WTC11 (cell line): Measurements from ENCODE around the gene L1CAM. TPM values are rescaled to one million over a fixed set of nuclear protein-coding genes. Genes with fewer than 3 reads are reported as not detected.

ENCODE experiments used
- ATAC-seq: fragments of 200-7000 bp; cut with Tn5 transposase; 2 replicates; pipeline ENCODE4 v1.10.0; 2021; ENCODE audit warnings: mild to moderate bottlenecking, moderate library complexity
- CTCF ChIA-PET: fragments of 300-600 bp; sonication (Branson Sonifier 250); formaldehyde crosslinking; loops from one replicate; lab custom pipeline; 2021; ENCODE audit warnings: antibody characterized with exemption; lab: Charles Lee
- POLR2A ChIA-PET: fragments of 350-600 bp; sonication (Branson Sonifier 250); formaldehyde crosslinking; loops from one replicate; lab custom pipeline; 2021; ENCODE audit warnings: antibody characterized with exemption; lab: Charles Lee
- DNase-seq: peaks from one replicate; pipeline ENCODE4 v3.0.0; 2021; ENCODE audit warnings: low spot score
- H3K27ac Mint-ChIP-seq: 2 replicates; pipeline ENCODE4 v1.8.0; 2021; ENCODE audit warnings: mixed read lengths
- H3K27me3 Mint-ChIP-seq: 2 replicates; pipeline ENCODE4 v1.8.0; 2021; ENCODE audit warnings: low read depth, mild to moderate bottlenecking, moderate library complexity, mixed read lengths
- H3K36me3 Mint-ChIP-seq: 2 replicates; pipeline ENCODE4 v1.8.0; 2021; ENCODE audit warnings: mixed read lengths
- H3K4me1 Mint-ChIP-seq: 2 replicates; pipeline ENCODE4 v1.8.0; 2022; ENCODE audit warnings: mixed read lengths
- H3K4me3 Mint-ChIP-seq: 2 replicates; pipeline ENCODE4 v1.8.0; 2021; ENCODE audit warnings: mild to moderate bottlenecking, moderate library complexity, mixed read lengths
- H3K9me3 Mint-ChIP-seq: 2 replicates; pipeline ENCODE4 v1.8.0; 2021; ENCODE audit warnings: mixed read lengths
- CDX4 ChIP-seq: fragments of 250-450 bp; sonication (Bioruptor Pico); IDR thresholded peaks from 2 replicates; pipeline ENCODE4 v1.9.0; 2021; ENCODE audit warnings: moderate library complexity, mild to moderate bottlenecking, inconsistent platforms, borderline replicate concordance
- CREB1 ChIP-seq: sonication (generic); formaldehyde crosslinking; IDR thresholded peaks from 2 replicates; pipeline ENCODE4 v1.8.0; 2023; ENCODE audit warnings: mild to moderate bottlenecking, missing genetic modification reagents
- CREM ChIP-seq: sonication (generic); formaldehyde crosslinking; IDR thresholded peaks from 2 replicates; pipeline ENCODE4 v1.8.1; 2022; ENCODE audit warnings: mild to moderate bottlenecking, missing genetic modification reagents, moderate library complexity
- ELF4 ChIP-seq: sonication (generic); formaldehyde crosslinking; IDR thresholded peaks from 2 replicates; pipeline ENCODE4 v1.8.1; 2022; ENCODE audit warnings: low read depth, mild to moderate bottlenecking, moderate library complexity, missing genetic modification reagents
- EMX1 ChIP-seq: fragments of 250-450 bp; sonication (Bioruptor Pico); IDR thresholded peaks from 2 replicates; pipeline ENCODE4 v1.8.0; 2021; ENCODE audit warnings: mild to moderate bottlenecking
- GRHL2 ChIP-seq: fragments of 250-450 bp; sonication (Bioruptor Pico); IDR thresholded peaks from 2 replicates; pipeline ENCODE4 v1.8.0; 2022; ENCODE audit warnings: mild to moderate bottlenecking, moderate library complexity; ENCODE audit not compliant: insufficient replicate concordance, severe bottlenecking
- HMGXB4 ChIP-seq: sonication (generic); formaldehyde crosslinking; IDR thresholded peaks from 2 replicates; pipeline ENCODE4 v1.8.1; 2023; ENCODE audit warnings: mild to moderate bottlenecking, moderate library complexity, missing genetic modification reagents
- KAT7 ChIP-seq: sonication (generic); formaldehyde crosslinking; IDR thresholded peaks from 2 replicates; pipeline ENCODE4 v1.8.1; 2023; ENCODE audit warnings: missing genetic modification reagents, mild to moderate bottlenecking, borderline replicate concordance
- PRRX2 ChIP-seq: fragments of 250-450 bp; sonication (Bioruptor Pico); IDR thresholded peaks from 2 replicates; pipeline ENCODE4 v1.8.0; 2021; ENCODE audit warnings: mild to moderate bottlenecking
- TEAD1 ChIP-seq: sonication (generic); formaldehyde crosslinking; IDR thresholded peaks from 2 replicates; pipeline ENCODE4 v1.8.0; 2022; ENCODE audit warnings: mild to moderate bottlenecking, missing genetic modification reagents
- ZNF138 ChIP-seq: sonication (generic); formaldehyde crosslinking; conservative IDR thresholded peaks from 2 replicates; pipeline ENCODE4 v1.8.1; 2022; ENCODE audit warnings: mild to moderate bottlenecking, moderate library complexity, missing genetic modification reagents
- ZNF396 ChIP-seq: fragments of 250-450 bp; sonication (Bioruptor Pico); IDR thresholded peaks from 2 replicates; pipeline ENCODE4 v1.8.0; 2021; ENCODE audit warnings: mild to moderate bottlenecking, moderate library complexity, borderline replicate concordance
- ZNF423 ChIP-seq: fragments of 250-450 bp; sonication (Bioruptor Pico); IDR thresholded peaks from 2 replicates; pipeline ENCODE4 v2.1.2; 2022; ENCODE audit warnings: mild to moderate bottlenecking, moderate library complexity
- ZNF532 ChIP-seq: fragments of 250-450 bp; sonication (Bioruptor Pico); IDR thresholded peaks from 2 replicates; pipeline ENCODE4 v1.9.0; 2021; ENCODE audit warnings: mild to moderate bottlenecking, borderline replicate concordance
- total RNA-seq: library from RNA; stranded (reverse); gene quantifications from 3 replicates; pipeline ENCODE4 v1.2.3, GENCODE V29; 2021
- TF ChIP-seq, protein P1 (sequence below): sonication (generic); formaldehyde crosslinking; IDR thresholded peaks from 2 replicates; pipeline ENCODE4 v1.8.0; 2022; ENCODE audit warnings: missing genetic modification reagents
- TF ChIP-seq, protein P2 (sequence below): fragments of 250-450 bp; sonication (Bioruptor Pico); IDR thresholded peaks from 2 replicates; pipeline ENCODE4 v2.1.2; 2022; ENCODE audit warnings: mild to moderate bottlenecking, moderate library complexity
- TF ChIP-seq, protein P3 (sequence below): sonication (generic); formaldehyde crosslinking; IDR thresholded peaks from 2 replicates; pipeline ENCODE4 v1.8.1; 2023; ENCODE audit warnings: mild to moderate bottlenecking, missing genetic modification reagents
- TF ChIP-seq, protein P4 (sequence below): sonication (generic); formaldehyde crosslinking; IDR thresholded peaks from 2 replicates; pipeline ENCODE4 v1.8.0; 2022; ENCODE audit warnings: mild to moderate bottlenecking, missing genetic modification reagents

Gene L1CAM
- total RNA-seq, 1 experiment from 2014 or later: 40.2 TPM

GRCh38 chrX:153921511-153922446, 35.8 kb upstream of the L1CAM start:
- CTCF ChIA-PET: interaction anchor here (1.5 to 2.3 kb wide), 3 partner anchors 11 to 103 kb away, joined by 3 to 15 read pairs (median 4); no protein-coding TSS in a partner anchor
- Mint-ChIP-seq H3K9me3 (no peaks in the 10 kb centered on the region), H3K36me3 (peaks cover 13% of the 10 kb centered on the region), H3K4me3 (no peak overlapping the region), H3K4me1 (peaks cover 23% of the 10 kb centered on the region), H3K27ac (no peak overlapping the region), H3K27me3 (no peaks in the 10 kb centered on the region)
- ATAC-seq: no peak
- POLR2A ChIA-PET: no interaction called here
- TF ChIP-seq CDX4 (CRISPR knock-in tag) (no peak), ZNF423 (no peak), KAT7 (CRISPR knock-in tag) (no peak), CREM (CRISPR knock-in tag) (no peak), ZNF396 (CRISPR knock-in tag) (no peak), ELF4 (CRISPR knock-in tag) (no peak), ZNF532 (no peak), HMGXB4 (CRISPR knock-in tag) (no peak), ZNF138 (CRISPR knock-in tag) (no peak), GRHL2 (CRISPR knock-in tag) (no peak), CREB1 (CRISPR knock-in tag) (no peak), EMX1 (no peak), PRRX2 (CRISPR knock-in tag) (no peak), TEAD1 (CRISPR knock-in tag) (no peak)
- TF ChIP-seq, protein P1, sequence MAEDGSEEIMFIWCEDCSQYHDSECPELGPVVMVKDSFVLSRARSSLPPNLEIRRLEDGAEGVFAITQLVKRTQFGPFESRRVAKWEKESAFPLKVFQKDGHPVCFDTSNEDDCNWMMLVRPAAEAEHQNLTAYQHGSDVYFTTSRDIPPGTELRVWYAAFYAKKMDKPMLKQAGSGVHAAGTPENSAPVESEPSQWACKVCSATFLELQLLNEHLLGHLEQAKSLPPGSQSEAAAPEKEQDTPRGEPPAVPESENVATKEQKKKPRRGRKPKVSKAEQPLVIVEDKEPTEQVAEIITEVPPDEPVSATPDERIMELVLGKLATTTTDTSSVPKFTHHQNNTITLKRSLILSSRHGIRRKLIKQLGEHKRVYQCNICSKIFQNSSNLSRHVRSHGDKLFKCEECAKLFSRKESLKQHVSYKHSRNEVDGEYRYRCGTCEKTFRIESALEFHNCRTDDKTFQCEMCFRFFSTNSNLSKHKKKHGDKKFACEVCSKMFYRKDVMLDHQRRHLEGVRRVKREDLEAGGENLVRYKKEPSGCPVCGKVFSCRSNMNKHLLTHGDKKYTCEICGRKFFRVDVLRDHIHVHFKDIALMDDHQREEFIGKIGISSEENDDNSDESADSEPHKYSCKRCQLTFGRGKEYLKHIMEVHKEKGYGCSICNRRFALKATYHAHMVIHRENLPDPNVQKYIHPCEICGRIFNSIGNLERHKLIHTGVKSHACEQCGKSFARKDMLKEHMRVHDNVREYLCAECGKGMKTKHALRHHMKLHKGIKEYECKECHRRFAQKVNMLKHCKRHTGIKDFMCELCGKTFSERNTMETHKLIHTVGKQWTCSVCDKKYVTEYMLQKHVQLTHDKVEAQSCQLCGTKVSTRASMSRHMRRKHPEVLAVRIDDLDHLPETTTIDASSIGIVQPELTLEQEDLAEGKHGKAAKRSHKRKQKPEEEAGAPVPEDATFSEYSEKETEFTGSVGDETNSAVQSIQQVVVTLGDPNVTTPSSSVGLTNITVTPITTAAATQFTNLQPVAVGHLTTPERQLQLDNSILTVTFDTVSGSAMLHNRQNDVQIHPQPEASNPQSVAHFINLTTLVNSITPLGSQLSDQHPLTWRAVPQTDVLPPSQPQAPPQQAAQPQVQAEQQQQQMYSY (CRISPR knock-in tag): no peak
- TF ChIP-seq, protein P2, sequence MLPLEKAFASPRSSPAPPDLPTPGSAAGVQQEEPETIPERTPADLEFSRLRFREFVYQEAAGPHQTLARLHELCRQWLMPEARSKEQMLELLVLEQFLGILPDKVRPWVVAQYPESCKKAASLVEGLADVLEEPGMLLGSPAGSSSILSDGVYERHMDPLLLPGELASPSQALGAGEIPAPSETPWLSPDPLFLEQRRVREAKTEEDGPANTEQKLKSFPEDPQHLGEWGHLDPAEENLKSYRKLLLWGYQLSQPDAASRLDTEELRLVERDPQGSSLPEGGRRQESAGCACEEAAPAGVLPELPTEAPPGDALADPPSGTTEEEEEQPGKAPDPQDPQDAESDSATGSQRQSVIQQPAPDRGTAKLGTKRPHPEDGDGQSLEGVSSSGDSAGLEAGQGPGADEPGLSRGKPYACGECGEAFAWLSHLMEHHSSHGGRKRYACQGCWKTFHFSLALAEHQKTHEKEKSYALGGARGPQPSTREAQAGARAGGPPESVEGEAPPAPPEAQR (CRISPR knock-in tag): no peak
- TF ChIP-seq, protein P3, sequence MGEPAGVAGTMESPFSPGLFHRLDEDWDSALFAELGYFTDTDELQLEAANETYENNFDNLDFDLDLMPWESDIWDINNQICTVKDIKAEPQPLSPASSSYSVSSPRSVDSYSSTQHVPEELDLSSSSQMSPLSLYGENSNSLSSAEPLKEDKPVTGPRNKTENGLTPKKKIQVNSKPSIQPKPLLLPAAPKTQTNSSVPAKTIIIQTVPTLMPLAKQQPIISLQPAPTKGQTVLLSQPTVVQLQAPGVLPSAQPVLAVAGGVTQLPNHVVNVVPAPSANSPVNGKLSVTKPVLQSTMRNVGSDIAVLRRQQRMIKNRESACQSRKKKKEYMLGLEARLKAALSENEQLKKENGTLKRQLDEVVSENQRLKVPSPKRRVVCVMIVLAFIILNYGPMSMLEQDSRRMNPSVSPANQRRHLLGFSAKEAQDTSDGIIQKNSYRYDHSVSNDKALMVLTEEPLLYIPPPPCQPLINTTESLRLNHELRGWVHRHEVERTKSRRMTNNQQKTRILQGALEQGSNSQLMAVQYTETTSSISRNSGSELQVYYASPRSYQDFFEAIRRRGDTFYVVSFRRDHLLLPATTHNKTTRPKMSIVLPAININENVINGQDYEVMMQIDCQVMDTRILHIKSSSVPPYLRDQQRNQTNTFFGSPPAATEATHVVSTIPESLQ (CRISPR knock-in tag): no peak
- TF ChIP-seq, protein P4, sequence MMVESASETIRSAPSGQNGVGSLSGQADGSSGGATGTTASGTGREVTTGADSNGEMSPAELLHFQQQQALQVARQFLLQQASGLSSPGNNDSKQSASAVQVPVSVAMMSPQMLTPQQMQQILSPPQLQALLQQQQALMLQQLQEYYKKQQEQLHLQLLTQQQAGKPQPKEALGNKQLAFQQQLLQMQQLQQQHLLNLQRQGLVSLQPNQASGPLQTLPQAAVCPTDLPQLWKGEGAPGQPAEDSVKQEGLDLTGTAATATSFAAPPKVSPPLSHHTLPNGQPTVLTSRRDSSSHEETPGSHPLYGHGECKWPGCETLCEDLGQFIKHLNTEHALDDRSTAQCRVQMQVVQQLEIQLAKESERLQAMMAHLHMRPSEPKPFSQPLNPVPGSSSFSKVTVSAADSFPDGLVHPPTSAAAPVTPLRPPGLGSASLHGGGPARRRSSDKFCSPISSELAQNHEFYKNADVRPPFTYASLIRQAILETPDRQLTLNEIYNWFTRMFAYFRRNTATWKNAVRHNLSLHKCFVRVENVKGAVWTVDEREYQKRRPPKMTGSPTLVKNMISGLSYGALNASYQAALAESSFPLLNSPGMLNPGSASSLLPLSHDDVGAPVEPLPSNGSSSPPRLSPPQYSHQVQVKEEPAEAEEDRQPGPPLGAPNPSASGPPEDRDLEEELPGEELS (CRISPR knock-in tag): no peak
- no peak for DNase-seq
